Measurements from ENCODE around the gene GAL3ST1. TPM values are rescaled to one million over a fixed set of nuclear protein-coding genes. Genes with fewer than 3 reads are reported as not detected.

Gene GAL3ST1
- total and polyA plus RNA-seq, 10 of the 15 experiments (the other 5 are each of a cell fraction or from before 2014, with no cell fraction given), result not detected

- no peak for DNase-seq (ENCODE audit: low read depth, low spot score)
- Histone ChIP-seq H3K4me3 (peak overlapping the region; percentile 97), H3K36me3 (ENCODE audit: control insufficient read depth in 2 of 2, insufficient read depth in 2 of 2, low read length in 1 of 2) (peaks cover 11 to 28% of the 10 kb centered on the region in 2 experiments), H4K20me1 (ENCODE audit: control insufficient read depth, insufficient read depth) (no peaks in the 10 kb centered on the region), H3K27me3 (replicated peaks in 1 of 2; ENCODE audit: control insufficient read depth in 2 of 2, insufficient read depth in 2 of 2, low read length in 1 of 2) (no peaks in the 10 kb centered on the region), H3K4me1 (ENCODE audit: control insufficient read depth, insufficient read depth, low read length) (no peaks in the 10 kb centered on the region), H3K9me3 (replicated peaks; ENCODE audit: control insufficient read depth, insufficient read depth, low read length) (no peaks in the 10 kb centered on the region), H3K79me2 (ENCODE audit: control insufficient read depth, insufficient read depth, low read length) (peaks cover 26% of the 10 kb centered on the region), H3K9ac (ENCODE audit: control insufficient read depth, insufficient read depth, low read length) (peak overlapping the region; percentile 95), H3K27ac (ENCODE audit: control insufficient read depth, insufficient read depth) (peak overlapping the region; percentile 91), H2AFZ (ENCODE audit: control insufficient read depth, low read depth, low read length) (peak overlapping the region; percentile 58), H3K4me2 (ENCODE audit: control insufficient read depth, insufficient read depth) (peak overlapping the region; percentile 90)
- POLR2A ChIA-PET, result interaction anchor here (0.6 to 1.3 kb wide), 5 partner anchors 13 to 492 kb away, joined by 3 to 7 read pairs (median 3); no protein-coding TSS in a partner anchor
- in situ Hi-C loops (cut with MboI), result no loop called here
- RAD21 ChIA-PET (ENCODE audit: unreplicated experiment), result interaction anchor here (1.0 to 1.4 kb wide), 4 partner anchors 15 to 189 kb away, joined by 3 to 7 read pairs (median 4); partner anchors contain the start of genes SLC35E4 and TCN2
- peak; percentile 68 for FAIRE-seq
- intact Hi-C loops (cut with micrococcal nuclease; ENCODE audit: unreplicated experiment), result no loop called here
- SMC1A ChIA-PET (ENCODE audit: uncharacterized antibody, unreplicated experiment), result interaction anchor here (0.7 to 1.1 kb wide), 5 partner anchors 10 to 169 kb away, joined by 3 to 5 read pairs (median 3); partner anchors contain the start of gene TCN2
- TSS peak; percentile 62 for BruUV-seq (replicated peaks)
- no peak for TF ChIP-seq CBX3 (IDR thresholded peaks at IDR 0.05; ENCODE audit: borderline replicate concordance, low read depth)
- TF ChIP-seq PML (IDR thresholded peaks at IDR 0.05; ENCODE audit: low read length), result 0 out of 2 replicates have a peak, but pooled peaks have one; percentile 37
- CTCF ChIA-PET, result interaction anchor here (1.1 to 6.6 kb wide), 4 partner anchors 11 to 164 kb away, joined by 4 to 45 read pairs (median 6); partner anchors contain the start of genes SLC35E4 and TCN2
- no peak for ATAC-seq
- WGBS (ENCODE audit: insufficient coverage, insufficient replicate concordance, low lambda C conversion rate, missing lambda C conversion rate), result under 1% methylated on average over 14 of the region's 14 CpGs
Observed at GRCh38 chr22:30591191-30591587, 16.7 kb upstream of the GAL3ST1 start.

- Histone ChIP-seq H3K27me3 (replicated peaks in 1 of 2; ENCODE audit: control insufficient read depth in 2 of 2, insufficient read depth in 2 of 2, low read length in 1 of 2) (no peaks in the 10 kb centered on the region), H3K4me2 (ENCODE audit: control insufficient read depth, insufficient read depth) (no peak overlapping the region), H2AFZ (ENCODE audit: control insufficient read depth, low read depth, low read length) (no peak overlapping the region), H3K4me3 (no peak overlapping the region), H3K9ac (ENCODE audit: control insufficient read depth, insufficient read depth, low read length) (no peak overlapping the region), H3K27ac (ENCODE audit: control insufficient read depth, insufficient read depth) (no peak overlapping the region), H3K36me3 (ENCODE audit: control insufficient read depth in 2 of 2, insufficient read depth in 2 of 2, low read length in 1 of 2) (peaks cover 42 to 47% of the 10 kb centered on the region in 2 experiments), H3K4me1 (ENCODE audit: control insufficient read depth, insufficient read depth, low read length) (no peaks in the 10 kb centered on the region), H3K9me3 (replicated peaks; ENCODE audit: control insufficient read depth, insufficient read depth, low read length) (no peaks in the 10 kb centered on the region), H4K20me1 (ENCODE audit: control insufficient read depth, insufficient read depth) (no peaks in the 10 kb centered on the region), H3K79me2 (ENCODE audit: control insufficient read depth, insufficient read depth, low read length) (peaks cover 23% of the 10 kb centered on the region)
- in situ Hi-C loops (cut with MboI), result no loop called here
- ChIA-PET SMC1A (ENCODE audit: uncharacterized antibody, unreplicated experiment) (no interaction called here), RAD21 (ENCODE audit: unreplicated experiment) (no interaction called here), CTCF (interaction anchor here (1.5 kb wide), 1 partner anchor 20 kb away, joined by 5 read pairs; no protein-coding TSS in a partner anchor), POLR2A (interaction anchor here (0.7 kb wide), 1 partner anchor 391 kb away, joined by 3 read pairs; no protein-coding TSS in a partner anchor)
- 91% methylated on average over 8 of the region's 8 CpGs for WGBS (ENCODE audit: insufficient coverage, insufficient replicate concordance, low lambda C conversion rate, missing lambda C conversion rate)
- intact Hi-C loops (cut with micrococcal nuclease; ENCODE audit: unreplicated experiment), result no loop called here
- no peak for ATAC-seq
- no peak for FAIRE-seq
- BruUV-seq (replicated peaks), result no TSS peak
- TF ChIP-seq YY1 (IDR thresholded peaks at IDR 0.05; ENCODE audit: low read depth, low read length), result no peak
- TF ChIP-seq ZNF384 (IDR thresholded peaks at IDR 0.05; ENCODE audit: borderline replicate concordance, low read depth, low read length), result no peak
- no peak for TF ChIP-seq BMI1 (IDR thresholded peaks at IDR 0.05; ENCODE audit: borderline replicate concordance)
- TF ChIP-seq POU2F2 (IDR thresholded peaks at IDR 0.05; ENCODE audit: borderline replicate concordance, low read depth, low read length), result no peak
- no peak for DNase-seq (ENCODE audit: low read depth, low spot score)
Observed at GRCh38 chr22:30586414-30586813, 11.9 kb upstream of the GAL3ST1 start.

Measured in GM12878 (cell line).